Measurements from ENCODE around the gene TMEM106C. TPM values are rescaled to one million over a fixed set of nuclear protein-coding genes. Genes with fewer than 3 reads are reported as not detected.
A peak's percentile ranks its signal among the peaks of the same experiment; 100 is the strongest.

Gene TMEM106C
- total RNA-seq, 4 donors from 2014 or later = 52.9 to 112 (median 79.1) TPM

DNA sequence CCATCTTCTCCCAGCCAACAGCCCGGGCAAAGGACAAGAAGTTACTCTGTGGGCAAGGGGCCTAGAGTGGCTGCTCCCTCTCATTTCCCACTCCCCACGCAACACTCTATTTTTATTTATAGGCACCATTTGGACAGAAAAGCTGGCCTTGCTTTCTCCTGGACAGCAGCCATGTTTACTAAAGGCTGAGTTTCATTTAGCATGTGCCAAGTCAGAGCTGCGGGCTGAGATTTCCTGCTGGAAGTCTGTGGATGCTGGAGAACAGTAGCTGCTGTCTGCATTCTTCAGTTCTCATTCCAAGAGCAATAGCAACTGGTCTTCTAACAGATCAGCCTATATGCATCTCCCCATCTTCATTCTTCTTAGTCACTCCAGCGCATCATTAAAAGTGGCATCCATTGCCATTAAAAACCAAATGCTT, 32.6 kb downstream of the TMEM106C start:
- Histone ChIP-seq H3K27me3 (no peaks in the 10 kb centered on the region), H3K4me3 (replicated peaks in 1 of 3) (no peak overlapping the region), H3K36me3 (no peaks in the 10 kb centered on the region), H3K27ac (no peak overlapping the region), H3K9me3 (no peaks in the 10 kb centered on the region), H3K4me1 (peaks cover 3% of the 10 kb centered on the region in 2 donors)
- TF ChIP-seq, protein P1, sequence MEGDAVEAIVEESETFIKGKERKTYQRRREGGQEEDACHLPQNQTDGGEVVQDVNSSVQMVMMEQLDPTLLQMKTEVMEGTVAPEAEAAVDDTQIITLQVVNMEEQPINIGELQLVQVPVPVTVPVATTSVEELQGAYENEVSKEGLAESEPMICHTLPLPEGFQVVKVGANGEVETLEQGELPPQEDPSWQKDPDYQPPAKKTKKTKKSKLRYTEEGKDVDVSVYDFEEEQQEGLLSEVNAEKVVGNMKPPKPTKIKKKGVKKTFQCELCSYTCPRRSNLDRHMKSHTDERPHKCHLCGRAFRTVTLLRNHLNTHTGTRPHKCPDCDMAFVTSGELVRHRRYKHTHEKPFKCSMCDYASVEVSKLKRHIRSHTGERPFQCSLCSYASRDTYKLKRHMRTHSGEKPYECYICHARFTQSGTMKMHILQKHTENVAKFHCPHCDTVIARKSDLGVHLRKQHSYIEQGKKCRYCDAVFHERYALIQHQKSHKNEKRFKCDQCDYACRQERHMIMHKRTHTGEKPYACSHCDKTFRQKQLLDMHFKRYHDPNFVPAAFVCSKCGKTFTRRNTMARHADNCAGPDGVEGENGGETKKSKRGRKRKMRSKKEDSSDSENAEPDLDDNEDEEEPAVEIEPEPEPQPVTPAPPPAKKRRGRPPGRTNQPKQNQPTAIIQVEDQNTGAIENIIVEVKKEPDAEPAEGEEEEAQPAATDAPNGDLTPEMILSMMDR (IDR thresholded peaks at IDR 0.05) = no peak
- no peak for TF ChIP-seq POLR2A (IDR thresholded peaks at IDR 0.05)
- no peak for DNase-seq
- 36 to 53% methylated on average over 4 of the region's 4 CpGs for WGBS, 2 donors
- intact Hi-C loops (cut with DNase I) = no loop called here

GRCh38 chr12:47997321-47997720, 33.9 kb downstream of the TMEM106C start:
- intact Hi-C loops (cut with DNase I) = no loop called here
- Histone ChIP-seq H3K27me3 (peaks cover under 1% of the 10 kb centered on the region), H3K4me3 (replicated peaks in 1 of 3) (no peak overlapping the region), H3K36me3 (no peaks in the 10 kb centered on the region), H3K4me1 (peaks cover 15 to 16% of the 10 kb centered on the region in 2 donors), H3K9me3 (no peaks in the 10 kb centered on the region), H3K27ac (no peak overlapping the region)
- WGBS, 2 donors = 74 to 83% methylated on average over 3 of the region's 3 CpGs
- DNase-seq = peak in 1 of 2 donors; percentile 9
- TF ChIP-seq, protein P1 (IDR thresholded peaks at IDR 0.05) = no peak
- TF ChIP-seq POLR2A (IDR thresholded peaks at IDR 0.05) = no peak

- TF ChIP-seq, protein P1 (IDR thresholded peaks at IDR 0.05) = no peak
- TF ChIP-seq POLR2A (IDR thresholded peaks at IDR 0.05) = no peak
These were observed 36.4 kb downstream of the TMEM106C start for GRCh38 chr12:47999816-48000215.

DNA sequence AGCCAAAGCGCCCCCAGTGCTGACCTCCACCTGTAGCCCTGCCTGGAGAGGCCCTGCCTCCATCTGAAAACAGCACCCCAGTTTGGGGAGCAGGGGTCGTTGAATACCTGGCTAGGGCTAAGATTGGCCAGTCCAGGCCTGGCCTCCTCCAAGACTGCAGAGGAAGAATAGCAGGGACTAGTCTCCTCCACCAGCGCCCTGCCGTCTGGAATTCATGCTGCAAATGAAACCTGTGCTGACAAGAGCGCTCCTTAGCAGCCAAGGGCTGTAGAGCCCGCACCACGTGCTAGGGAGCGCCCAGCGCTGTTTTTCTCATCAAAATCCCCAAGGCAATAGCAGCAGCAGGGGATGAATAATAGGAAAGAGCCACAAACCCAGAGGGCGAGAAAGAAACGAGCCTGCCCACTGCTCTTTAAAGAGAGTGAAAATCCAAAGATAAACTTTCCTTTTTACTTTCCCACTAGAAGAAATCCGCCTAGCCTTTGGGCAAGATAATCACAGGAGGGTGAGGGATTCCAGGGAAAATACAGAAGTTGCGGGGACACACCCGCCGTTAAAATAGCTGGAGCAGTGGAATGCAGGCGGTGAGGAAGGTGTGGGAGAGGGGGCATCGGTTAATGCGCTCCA, 37.6 kb downstream of the TMEM106C start:
- Histone ChIP-seq H3K27ac (no peak overlapping the region), H3K9me3 (no peaks in the 10 kb centered on the region), H3K4me3 (replicated peaks in 1 of 3) (peak overlapping the region in 2 of 3 donors; percentile 1 to 33), H3K4me1 (peaks cover 39 to 45% of the 10 kb centered on the region in 2 donors), H3K27me3 (peaks cover 22% of the 10 kb centered on the region), H3K36me3 (no peaks in the 10 kb centered on the region)
- TF ChIP-seq, protein P1 (IDR thresholded peaks at IDR 0.05) = no peak
- TF ChIP-seq POLR2A (IDR thresholded peaks at IDR 0.05) = no peak
- intact Hi-C loops (cut with DNase I) = no loop called here
- DNase-seq = peak; percentile 24 to 25
- 10 to 12% methylated on average over 17 to 18 of the region's 18 CpGs for WGBS, 2 donors

More at GRCh38 chr12:47999816-48000215, 36.4 kb downstream of the TMEM106C start:
- Histone ChIP-seq H3K27me3 (peaks cover 22% of the 10 kb centered on the region), H3K9me3 (no peaks in the 10 kb centered on the region), H3K27ac (no peak overlapping the region), H3K36me3 (no peaks in the 10 kb centered on the region), H3K4me1 (peaks cover 39 to 41% of the 10 kb centered on the region in 2 donors), H3K4me3 (replicated peaks in 1 of 3) (no peak overlapping the region)
- intact Hi-C loops (cut with DNase I) = no loop called here
- 78 to 83% methylated on average over 9 of the region's 9 CpGs for WGBS, 2 donors
- DNase-seq = no peak

All from thyroid gland (tissue), 4 donors.